GM19468 (cell line): ENCODE data around the gene LRP1.

ENCODE experiments used
- ATAC-seq: cut with Tn5 transposase; IDR thresholded peaks from one replicate; pipeline ENCODE4 v1.9.1; 2021; ENCODE audit warnings: mild to moderate bottlenecking, moderate library complexity, moderate number of reproducible peaks; ENCODE audit not compliant: unreplicated experiment; ENCODE audit errors: extremely low read depth

LRP1 gene

GRCh38 chr12:57150400-57151000 lies 22.2 kb downstream of the LRP1 start:
- no peak for ATAC-seq

- no peak for ATAC-seq
Observed at GRCh38 chr12:57151741-57152630, 23.7 kb downstream of the LRP1 start.

GRCh38 chr12:57152639-57153038 lies 24.4 kb downstream of the LRP1 start:
- no peak for ATAC-seq

GRCh38 chr12:57153415-57153997 lies 25.2 kb downstream of the LRP1 start:
- ATAC-seq = no peak

- ATAC-seq = no peak
Observed at GRCh38 chr12:57154076-57154475, 25.8 kb downstream of the LRP1 start.

- no peak for ATAC-seq
Observed at GRCh38 chr12:57154804-57155434, 26.6 kb downstream of the LRP1 start.

GRCh38 chr12:57156701-57157403 lies 28.6 kb downstream of the LRP1 start:
- ATAC-seq = no peak

- no peak for ATAC-seq
Observed at GRCh38 chr12:57157588-57158173, 29.4 kb downstream of the LRP1 start.

- ATAC-seq = no peak
Observed at GRCh38 chr12:57158186-57158585, 29.9 kb downstream of the LRP1 start.

GRCh38 chr12:57158665-57159064 lies 30.4 kb downstream of the LRP1 start:
- ATAC-seq = no peak

GRCh38 chr12:57159311-57159710 lies 31.0 kb downstream of the LRP1 start:
- no peak for ATAC-seq

- no peak for ATAC-seq
Observed at GRCh38 chr12:57160040-57160439, 31.8 kb downstream of the LRP1 start.

- no peak for ATAC-seq
Observed at GRCh38 chr12:57160741-57161140, 32.5 kb downstream of the LRP1 start.

GRCh38 chr12:57161491-57161890 lies 33.2 kb downstream of the LRP1 start:
- no peak for ATAC-seq

GRCh38 chr12:57162553-57163125 lies 34.4 kb downstream of the LRP1 start:
- no peak for ATAC-seq

GRCh38 chr12:57164454-57164853 lies 36.2 kb downstream of the LRP1 start:
- ATAC-seq = no peak

- no peak for ATAC-seq
Observed at GRCh38 chr12:57164966-57165625, 36.8 kb downstream of the LRP1 start.

GRCh38 chr12:57165741-57166140 lies 37.5 kb downstream of the LRP1 start:
- no peak for ATAC-seq

- ATAC-seq = no peak
Observed at GRCh38 chr12:57166971-57167371, 38.7 kb downstream of the LRP1 start.
